ENCODE measurements around the gene PPP1R8.
"Not testable (repeated sequence)": the region's sequence is repeated elsewhere in the genome, so short reads cannot be mapped to it uniquely, and the experiment has no call there.

Gene PPP1R8
- 22.9 to 88.4 reads per million in 2 donors for total RNA-seq

DNA sequence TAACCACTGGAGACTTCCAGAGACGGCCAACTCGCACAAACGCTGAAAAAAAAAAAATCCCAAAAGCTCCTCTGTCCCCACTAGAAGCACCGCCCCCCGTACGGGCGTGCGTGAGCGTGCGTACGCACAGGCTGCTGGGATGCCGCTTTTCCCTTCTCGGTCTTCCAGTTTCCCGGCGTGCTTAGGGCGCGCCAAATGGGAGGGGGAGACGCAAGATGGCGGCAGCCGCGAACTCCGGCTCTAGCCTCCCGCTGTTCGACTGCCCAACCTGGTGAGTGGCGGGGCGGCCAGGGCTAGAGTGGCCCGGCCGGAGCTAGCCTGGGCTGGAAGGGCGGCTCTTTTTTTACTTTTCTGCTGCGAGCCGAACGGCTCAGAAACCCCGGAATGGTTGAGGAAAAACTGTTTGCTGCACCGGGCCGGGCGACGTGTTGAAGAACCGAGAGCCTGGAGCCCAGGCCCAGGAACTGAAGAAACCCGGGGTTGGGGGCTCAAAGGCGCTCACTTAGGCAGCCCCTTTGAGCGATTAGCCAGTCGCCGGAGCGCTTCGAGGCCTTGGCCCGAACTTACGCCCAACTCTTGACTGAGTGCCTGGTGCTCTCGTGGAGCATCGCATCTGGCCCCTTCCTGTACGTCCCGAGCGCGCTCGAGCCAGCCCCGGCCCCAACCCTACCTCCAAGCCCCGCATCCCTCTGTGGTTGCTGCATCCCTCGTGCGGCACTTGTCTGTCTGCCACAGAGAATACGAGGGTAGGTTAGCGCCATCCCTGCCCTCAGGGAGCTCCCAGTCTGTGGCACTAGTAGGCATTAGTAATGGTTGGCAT lies at the start of gene PPP1R8:
TSS of gene PPP1R8 (plus strand) at position 162 of the 820 bp plus-strand sequence. CDS start at position 216, 54 bp downstream.
- peak; percentile 75 for DNase-seq

GRCh38 chr1:27782950-27783349 lies 47.6 kb upstream of the PPP1R8 start:
- DNase-seq = no peak

DNA sequence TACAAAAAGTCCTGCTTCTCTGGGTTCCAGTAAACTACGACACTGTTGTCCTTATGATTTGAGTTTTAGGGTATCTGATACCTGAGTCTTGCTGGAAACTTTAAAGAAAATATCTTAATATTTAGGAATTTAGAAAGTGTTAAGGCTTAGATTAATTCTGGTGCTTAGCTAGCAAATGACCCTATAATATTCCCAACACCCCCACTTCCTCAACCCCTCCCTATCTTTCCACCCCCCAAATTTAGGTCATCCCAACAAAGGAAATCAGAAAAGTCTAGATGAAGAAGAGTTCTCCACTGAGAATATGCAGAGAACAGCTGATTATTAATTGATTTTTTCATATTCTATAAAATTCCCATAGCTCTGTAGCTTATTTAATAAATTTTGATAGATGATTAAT lies 45.9 kb upstream of the PPP1R8 start:
- no peak for DNase-seq

GRCh38 chr1:27785781-27786455 lies 44.7 kb upstream of the PPP1R8 start:
- no peak for DNase-seq

GRCh38 chr1:27787895-27788294 lies 42.7 kb upstream of the PPP1R8 start:
- no peak for DNase-seq

DNA sequence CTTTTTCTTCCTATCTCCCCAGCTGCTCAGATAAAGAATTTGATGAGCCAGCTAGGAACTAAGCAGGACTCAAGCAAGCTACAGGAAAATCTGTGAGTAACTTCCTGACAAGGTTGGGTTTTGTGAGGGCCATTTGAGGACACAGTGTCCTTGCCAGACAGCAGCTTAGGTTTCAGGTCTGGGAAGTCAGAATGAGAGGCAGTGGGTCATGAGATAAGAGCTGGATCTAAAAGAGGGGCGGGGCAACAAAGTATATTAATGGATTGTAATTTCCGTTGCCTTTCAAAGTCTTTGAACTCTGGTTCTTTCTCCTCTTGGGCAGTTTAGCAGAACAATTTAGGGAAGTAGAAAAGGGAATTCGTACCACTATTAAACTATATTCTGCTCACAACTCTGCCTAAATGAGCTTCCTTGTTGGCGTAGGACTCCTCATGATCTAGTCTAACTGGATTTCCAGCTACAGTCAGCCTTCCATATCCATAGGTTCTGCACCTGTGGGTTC lies 41.0 kb upstream of the PPP1R8 start:
- no peak for DNase-seq

DNA sequence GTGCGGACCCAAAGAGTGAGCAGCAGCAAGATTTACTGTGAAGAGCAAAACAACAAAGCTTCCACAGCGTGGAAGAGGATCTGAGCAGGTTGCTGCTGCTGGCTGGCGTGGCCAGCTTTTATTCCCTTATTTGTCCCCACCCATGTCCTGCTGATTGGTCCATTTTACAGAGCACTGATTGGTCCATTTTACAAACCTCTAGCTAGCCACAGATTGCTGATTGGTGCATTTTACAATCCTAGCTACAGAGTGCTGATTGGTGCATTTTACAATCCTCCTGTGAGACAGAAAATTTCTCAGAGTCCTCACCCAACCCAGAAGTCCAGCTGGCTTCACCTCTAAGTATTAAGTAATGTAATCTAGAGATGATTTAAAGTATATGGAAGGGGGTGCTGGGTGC lies 40.3 kb upstream of the PPP1R8 start:
- not testable (repeated sequence) for DNase-seq

DNA sequence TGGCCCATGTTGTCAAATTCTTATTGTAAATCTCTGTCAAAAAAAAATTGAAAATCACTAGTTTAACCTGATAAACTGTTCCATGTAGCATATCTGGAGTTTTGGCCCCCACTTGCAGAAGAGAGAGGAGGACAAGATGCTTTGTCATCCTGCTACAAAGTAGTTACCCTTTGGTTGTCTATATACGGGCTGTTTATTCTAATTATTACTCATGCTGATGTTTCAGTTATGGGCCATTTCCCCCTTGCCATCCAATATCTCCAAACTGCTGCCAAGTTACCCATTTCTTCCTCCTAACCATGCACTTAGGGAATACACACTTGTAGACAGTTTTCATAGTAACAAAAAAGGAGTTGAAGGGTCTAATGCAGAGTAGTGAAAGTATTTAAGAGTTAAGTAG lies 35.0 kb upstream of the PPP1R8 start:
- DNase-seq = no peak

DNA sequence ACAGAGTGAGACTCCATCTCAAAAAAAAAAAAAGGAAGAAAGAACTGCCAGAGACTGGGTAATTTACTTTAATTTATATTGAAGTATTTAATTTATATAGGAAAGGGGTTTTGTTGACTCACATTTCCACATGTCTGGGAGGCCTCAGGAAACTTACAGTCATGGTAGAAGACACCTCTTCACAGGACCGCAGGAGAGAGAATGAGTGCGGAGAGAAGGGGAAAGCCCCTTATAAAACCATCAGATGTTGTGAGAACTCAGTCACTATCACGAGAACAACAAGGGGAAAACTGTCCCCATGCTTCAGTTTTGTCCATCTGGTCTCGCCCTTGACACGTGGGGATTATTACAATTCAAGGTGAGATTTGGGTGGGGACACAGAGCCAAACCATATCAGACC lies 25.8 kb upstream of the PPP1R8 start:
- no peak for DNase-seq

DNA sequence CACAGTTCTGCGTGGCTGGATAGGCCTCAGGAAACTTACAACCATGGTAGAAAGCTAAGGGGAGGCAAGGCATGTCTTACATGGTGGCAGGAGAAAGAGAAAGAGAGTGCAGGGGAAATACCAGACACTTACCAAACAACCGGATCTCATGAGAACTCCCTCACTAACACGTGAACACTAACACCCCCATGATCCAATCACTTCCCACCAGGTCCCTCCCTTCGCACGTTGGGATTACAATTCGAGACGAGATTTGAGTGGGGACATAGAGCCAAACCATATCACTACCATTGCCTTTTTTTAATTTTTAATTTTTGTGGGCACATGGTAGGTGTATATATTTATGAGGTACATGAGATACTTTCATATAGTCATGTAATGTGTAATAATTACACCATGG lies 23.8 kb upstream of the PPP1R8 start:
- DNase-seq = no peak

DNA sequence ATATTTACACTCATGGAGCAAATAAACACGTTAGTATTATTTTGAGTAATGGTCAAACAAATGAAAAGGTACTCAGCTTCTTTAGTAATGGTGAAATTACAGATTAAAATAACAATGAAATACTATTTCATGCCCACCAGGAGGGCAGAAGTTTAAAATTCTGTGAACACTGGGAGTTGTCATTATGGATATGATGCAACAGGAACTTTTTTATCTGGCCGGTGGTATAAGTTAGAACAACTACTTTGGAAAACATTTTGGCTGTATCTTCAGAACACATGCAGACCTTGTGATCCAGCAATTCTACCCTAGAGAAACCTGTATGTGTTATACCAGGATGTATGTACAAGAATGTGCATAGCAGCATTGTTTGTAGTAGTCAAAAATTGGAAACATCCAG lies 23.2 kb upstream of the PPP1R8 start:
- no peak for DNase-seq

GRCh38 chr1:27808131-27808530 lies 22.5 kb upstream of the PPP1R8 start:
- DNase-seq = not testable (repeated sequence)

DNA sequence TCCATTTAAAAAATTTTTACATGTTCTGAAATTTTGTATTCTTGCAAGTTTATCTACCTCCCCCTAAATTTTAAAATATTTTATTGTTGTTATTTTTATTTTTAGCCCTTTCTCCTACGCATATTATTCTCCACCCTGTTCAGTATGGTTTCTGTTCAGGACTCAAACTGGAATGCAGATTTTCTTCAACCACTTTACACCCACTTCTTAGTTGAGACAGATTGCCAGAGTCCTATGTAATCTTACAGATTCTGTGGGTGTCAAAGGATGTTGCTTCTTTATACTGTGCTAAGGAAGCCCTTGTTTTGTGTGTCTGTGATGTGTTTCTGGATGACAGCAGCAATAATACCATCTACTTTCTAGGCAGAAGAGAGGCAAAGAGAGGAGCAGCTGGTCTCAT lies 20.7 kb upstream of the PPP1R8 start:
- DNase-seq = no peak

- no peak for DNase-seq
Measured at GRCh38 chr1:27811741-27812500, 18.7 kb upstream of the PPP1R8 start.

GRCh38 chr1:27816921-27817630 lies 13.5 kb upstream of the PPP1R8 start:
- DNase-seq = no peak

DNA sequence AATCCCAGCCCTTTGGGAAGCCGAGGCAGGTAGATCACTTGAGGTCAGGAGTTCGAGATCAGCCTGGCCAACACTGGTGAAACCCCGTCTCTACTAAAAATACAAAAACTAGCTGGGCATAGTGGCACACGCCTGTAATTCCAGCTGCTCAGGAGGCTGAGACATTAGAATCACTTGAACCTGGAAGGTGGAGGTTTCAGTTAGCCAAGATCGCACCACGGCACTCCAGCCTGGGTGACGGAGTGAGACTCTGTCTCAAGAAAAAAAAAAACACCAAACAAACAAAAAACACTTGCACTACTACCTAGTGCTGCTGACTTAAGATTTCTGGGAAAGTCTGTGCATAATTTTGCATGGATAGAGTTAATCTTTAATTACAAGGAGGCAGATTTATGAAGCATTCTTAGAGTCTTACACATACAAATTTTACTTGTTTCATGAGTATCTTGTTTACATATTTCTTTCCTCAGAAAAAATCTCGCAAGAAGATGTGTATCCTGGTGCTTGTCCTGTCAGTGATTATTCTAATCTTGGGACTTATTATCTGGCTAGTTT lies 8.7 kb upstream of the PPP1R8 start:
- no peak for DNase-seq

DNA sequence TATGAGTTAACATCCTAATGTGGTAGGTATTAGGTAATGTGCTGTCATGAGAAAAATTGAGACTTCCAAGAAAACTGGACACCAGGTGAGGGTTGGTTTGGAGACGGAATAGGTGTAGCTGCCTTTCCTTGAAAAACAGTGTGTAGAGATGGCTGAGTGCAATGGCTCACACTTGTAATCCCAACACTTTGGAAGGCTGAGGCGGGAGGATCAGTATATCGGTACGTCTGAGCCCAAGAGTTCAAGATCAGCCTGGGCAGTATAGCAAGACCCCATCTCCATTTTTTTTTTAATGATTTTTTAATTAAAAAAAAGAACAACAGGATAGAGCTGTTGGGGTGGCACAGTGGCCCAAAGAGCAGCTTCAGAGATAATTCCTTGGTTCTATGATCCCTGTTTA lies 6.8 kb upstream of the PPP1R8 start:
- DNase-seq = no peak

DNA sequence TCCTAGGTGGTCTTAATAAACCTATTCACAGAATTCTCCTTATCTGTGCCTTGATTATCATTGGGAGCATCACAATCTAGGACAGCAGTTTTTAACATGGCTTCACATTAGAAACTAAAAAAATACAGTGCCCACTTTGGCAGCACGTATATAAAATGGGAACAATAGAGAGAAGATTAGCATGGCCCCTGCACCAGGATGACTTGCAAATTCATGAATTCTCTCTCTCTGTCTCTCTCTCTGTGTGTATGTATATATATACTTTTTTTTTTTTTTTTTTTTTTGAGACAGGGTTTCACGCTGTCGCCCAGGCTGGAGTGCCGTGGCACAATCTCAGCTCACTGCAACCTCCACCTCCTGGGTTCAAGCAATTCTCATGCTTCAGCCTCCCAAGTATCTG lies 6.2 kb upstream of the PPP1R8 start:
- no peak for DNase-seq

DNA sequence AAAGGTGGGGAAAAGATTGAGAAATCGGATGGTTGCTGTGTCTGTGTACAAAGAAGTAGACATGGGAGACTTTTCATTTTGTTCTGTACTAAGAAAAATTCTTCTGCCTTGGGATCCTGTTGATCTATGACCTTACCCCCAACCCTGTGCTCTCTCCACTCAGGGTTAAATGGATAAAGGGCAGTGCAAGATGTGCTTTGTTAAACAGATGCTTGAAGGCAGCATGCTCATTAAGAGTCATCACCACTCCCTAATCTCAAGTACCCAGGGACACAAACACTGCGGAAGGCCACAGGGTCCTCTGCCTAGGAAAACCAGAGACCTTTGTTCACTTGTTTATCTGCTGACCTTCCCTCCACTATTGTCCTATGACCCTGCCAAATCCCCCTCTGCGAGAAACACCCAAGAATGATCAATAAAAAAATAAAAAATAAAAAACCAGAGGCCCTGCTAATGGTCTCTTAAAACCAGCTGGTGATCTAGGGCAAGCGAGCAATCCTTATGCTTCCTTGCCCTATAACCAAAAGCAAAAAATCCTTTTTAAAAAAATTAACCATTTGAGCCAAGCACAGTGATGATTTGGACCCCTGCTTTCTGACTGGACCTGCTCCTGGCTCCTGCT lies 1.1 kb upstream of the PPP1R8 start:
- DNase-seq = not testable (repeated sequence)

DNA sequence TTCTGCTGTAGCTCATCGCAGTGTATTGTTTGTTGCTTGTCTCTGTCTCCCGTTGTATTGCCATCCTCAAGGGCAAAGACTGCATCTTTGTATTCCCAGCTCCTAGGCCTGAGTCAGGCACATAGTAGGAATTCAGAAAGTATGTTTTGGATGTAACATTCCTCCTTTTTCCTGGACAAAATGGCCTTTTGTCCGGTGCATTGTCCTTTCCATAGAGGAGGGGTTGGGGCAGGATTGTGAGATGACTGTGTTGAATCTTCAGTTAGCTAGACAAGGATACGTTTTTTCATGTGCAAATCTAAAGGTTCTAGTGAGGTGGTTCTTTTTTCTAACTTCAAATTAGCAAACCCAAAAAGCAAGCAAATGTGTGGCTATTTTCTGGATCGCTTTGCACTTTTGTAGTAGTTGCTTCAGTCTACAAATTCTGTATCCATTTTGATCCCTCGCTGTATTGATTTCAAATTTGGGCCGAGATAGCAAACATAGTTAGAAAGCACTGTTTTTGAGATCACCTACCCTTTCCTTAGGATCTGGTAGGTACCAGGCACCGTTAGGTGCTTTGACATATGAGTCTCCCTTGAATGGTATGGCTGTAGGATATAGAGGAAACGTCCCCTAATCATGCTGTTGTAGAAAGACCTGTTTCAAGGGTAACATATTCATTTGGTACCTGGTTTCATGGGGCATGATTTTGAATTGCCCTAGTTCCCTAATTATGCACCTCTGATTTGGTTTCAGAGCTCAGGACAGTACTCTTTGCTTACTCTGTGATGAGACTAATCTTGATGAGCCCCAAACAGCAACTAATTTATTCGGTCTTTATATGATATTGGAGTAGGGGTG lies 1.2 kb downstream of the PPP1R8 start:
- no peak for DNase-seq

- DNase-seq = no peak
Measured at GRCh38 chr1:27832762-27833161, 2.2 kb downstream of the PPP1R8 start.
